Small intestine (tissue), 7 donors: ENCODE measurements around the gene GALK1. TPM values are rescaled to one million over a fixed set of nuclear protein-coding genes. Genes with fewer than 3 reads are reported as not detected.

Experiments
- DNase-seq, 2 donors: peaks; one replicate each; pipeline versions ENCODE4 v3.0.0 to v3.0.0-alpha.2; 2013
- FAIRE-seq: peaks from 2 replicates; lab custom pipeline; 2012; peaks lifted over from hg19 to GRCh38; lab: Jason Lieb, UNC
- H3K27ac ChIP-seq, 3 donors: one replicate each; pipeline ENCODE4 v1.5.1; 2013; ENCODE audit warnings: low read length in 2 of 3, mild to moderate bottlenecking in 2 of 3, control low read depth in 1 of 3, inconsistent platforms in 1 of 3, low read depth in 1 of 3, moderate library complexity in 1 of 3
- H3K27me3 ChIP-seq, 3 donors: one replicate each; pipeline ENCODE4 v1.6.1; 2013; ENCODE audit warnings: low read length in 3 of 3, inconsistent platforms in 1 of 3; ENCODE audit not compliant: control insufficient read depth in 3 of 3, insufficient read depth in 3 of 3
- H3K36me3 ChIP-seq, 3 donors: one replicate each; pipeline ENCODE4 v1.6.1; 2013; ENCODE audit warnings: low read length in 3 of 3, inconsistent platforms in 1 of 3, low read depth in 1 of 3, mild to moderate bottlenecking in 1 of 3, moderate library complexity in 1 of 3; ENCODE audit not compliant: control insufficient read depth in 3 of 3, insufficient read depth in 2 of 3
- H3K4me1 ChIP-seq, 3 donors: one replicate each; pipeline ENCODE4 v1.6.1; 2013; ENCODE audit warnings: low read length in 2 of 3, inconsistent platforms in 1 of 3, low read depth in 1 of 3, mild to moderate bottlenecking in 1 of 3, moderate library complexity in 1 of 3; ENCODE audit not compliant: control insufficient read depth in 3 of 3, insufficient read depth in 2 of 3
- H3K4me3 ChIP-seq, 3 donors: one replicate each; pipeline ENCODE4 v1.5.1; 2013; ENCODE audit warnings: low read length in 3 of 3, control low read depth in 1 of 3, inconsistent platforms in 1 of 3, low read depth in 1 of 3, mild to moderate bottlenecking in 1 of 3, moderate library complexity in 1 of 3
- H3K9me3 ChIP-seq, 2 donors: one replicate each; pipeline ENCODE4 v1.6.1; 2013; ENCODE audit warnings: low read depth in 1 of 2, low read length in 1 of 2; ENCODE audit not compliant: control insufficient read depth in 2 of 2, insufficient read depth in 1 of 2
- WGBS, 3 donors: extraction: QIAGEN DNeasy Blood & Tissue Kit; methylation state at CpG; one replicate each; pipeline ENCODE4 v1.1.7; 2013; 5-methylcytosine and 5-hydroxymethylcytosine counted together
- polyA plus RNA-seq, 4 donors: library from polyadenylated mRNA; stranded (reverse) in 3 of 4; unstranded in 1 of 4; fragments of 200-250 nt in 3 of 4; fragments of 120-200 nt in 1 of 4; gene quantifications; one replicate each; pipeline versions ENCODE4 v1.2.1 to v1.2.3, GENCODE V29; 2013
- donor health status: healthy with polysubstance abuse.
- donor health status: control.
- donor health status: control.
- donor health status: Bipolar disorder and iron deficiency.
- donor health status: healthy.

The GALK1 gene
- polyA plus RNA-seq, 4 donors: 43.4 to 116 (median 81.4) TPM

DNA sequence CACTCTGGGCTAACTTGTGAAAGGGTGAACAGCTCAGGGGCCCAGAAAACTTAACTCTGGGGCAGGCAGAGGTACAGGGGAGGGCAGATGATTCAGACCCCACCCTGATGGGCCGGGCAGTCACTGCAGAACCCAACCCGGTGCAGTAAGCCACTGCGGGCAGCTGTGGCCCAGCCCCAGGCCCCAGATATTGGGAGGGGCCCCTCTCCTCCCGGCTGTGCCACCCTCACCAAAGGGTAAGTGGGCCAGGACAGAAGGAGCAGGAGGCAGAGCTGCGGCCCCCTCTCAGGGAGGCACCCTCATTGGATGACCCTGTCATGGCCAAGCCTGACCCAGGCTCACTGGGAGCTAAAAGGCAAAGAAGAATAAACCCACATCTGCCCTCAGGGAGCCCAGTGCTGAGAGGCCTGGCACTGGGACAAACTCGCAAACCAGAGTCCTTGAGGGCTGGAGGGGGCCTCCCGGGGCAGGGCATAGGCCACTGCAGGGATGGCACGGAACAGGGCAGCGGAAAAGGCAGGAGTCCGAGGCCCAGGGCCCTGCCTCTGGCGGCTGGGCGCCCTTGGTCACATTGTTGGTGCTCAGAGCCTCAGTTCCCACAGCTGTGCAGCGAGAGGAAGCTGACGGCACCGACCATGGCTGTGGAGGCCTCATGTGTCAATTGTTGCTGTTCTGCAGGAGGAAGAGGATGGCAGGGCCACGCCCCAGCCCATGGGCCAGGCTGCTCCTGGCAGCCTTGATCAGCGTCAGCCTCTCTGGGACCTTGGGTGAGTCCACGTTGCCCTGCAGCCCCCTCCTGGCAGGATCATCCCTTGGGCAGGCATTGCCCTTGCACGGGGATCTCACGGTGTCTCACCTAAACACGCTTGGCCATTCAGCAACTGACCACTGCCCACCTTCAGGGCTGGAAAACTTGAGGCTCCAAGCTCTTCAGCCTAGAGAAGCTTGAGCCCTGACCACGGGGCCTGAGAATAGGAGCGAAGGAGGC is 40.7 kb downstream of the GALK1 start:
- Histone ChIP-seq H3K36me3 (peaks cover 2 to 55% (median 15%) of the 10 kb centered on the region in 3 donors), H3K9me3 (no peaks in the 10 kb centered on the region), H3K4me1 (peaks cover 0 to 32% (median 0%) of the 10 kb centered on the region in 3 donors), H3K4me3 (peak overlapping the region in 2 of 3 donors; percentile 9 to 89), H3K27ac (peak overlapping the region; percentile 96 to 99 (median 97)), H3K27me3 (no peaks in the 10 kb centered on the region)
- WGBS, 3 donors: 64 to 74% (median 73%) methylated on average over 20 to 23 of the region's 23 CpGs
- DNase-seq (no peak), FAIRE-seq (no peak)

DNA sequence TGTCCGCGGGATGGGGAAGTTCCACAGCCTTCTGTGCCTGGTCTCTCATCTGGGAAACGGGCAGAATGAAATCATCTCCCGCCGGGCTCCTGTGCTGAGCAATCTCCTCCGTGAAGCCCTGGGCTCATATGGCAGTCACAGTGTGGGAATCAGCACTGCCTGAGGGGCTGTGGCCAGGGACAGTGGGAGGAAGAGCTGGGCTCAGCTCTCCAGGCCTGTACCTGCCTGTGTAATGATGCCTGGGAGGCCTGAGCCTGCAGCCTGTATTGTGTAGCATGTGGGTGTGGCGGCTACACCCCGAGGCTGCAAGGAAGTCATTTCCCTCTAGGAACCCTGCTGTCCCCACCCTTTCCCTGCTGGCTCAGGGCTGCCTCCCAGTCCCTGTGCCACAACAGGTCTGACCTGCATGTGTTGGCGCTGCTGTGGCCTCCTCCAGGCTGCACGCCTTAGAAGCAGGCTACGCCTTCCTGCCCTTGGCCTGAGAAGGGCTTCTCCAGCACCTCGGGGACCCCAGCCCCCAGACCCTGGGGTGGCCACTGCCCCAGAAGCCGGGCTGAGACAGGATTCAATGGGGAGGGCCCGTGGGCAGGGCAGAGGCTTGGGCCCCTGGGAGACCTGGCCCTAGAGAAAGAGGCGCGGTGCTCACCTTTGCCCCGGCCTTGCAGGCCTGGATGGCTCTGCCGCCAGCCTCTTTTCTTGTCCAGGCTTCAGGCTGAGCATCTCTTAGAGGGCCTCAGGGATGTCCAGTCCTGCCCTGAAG is 41.6 kb downstream of the GALK1 start:
- FAIRE-seq (no peak), DNase-seq (peak; percentile 91 to 95)
- peaks cover 0 to 32% (median 0%) of the 10 kb centered on the region in 3 donors for H3K4me1 ChIP-seq
- H3K27me3 ChIP-seq: no peaks in the 10 kb centered on the region
- 16 to 51% (median 42%) methylated on average over 18 of the region's 18 CpGs for WGBS, 3 donors
- peak overlapping the region; percentile 96 to 99 (median 97) for H3K27ac ChIP-seq
- H3K36me3 ChIP-seq: peaks cover 2 to 50% (median 13%) of the 10 kb centered on the region in 3 donors
- peak overlapping the region in 2 of 3 donors; percentile 79 to 89 for H3K4me3 ChIP-seq
- H3K9me3 ChIP-seq: no peaks in the 10 kb centered on the region

DNA sequence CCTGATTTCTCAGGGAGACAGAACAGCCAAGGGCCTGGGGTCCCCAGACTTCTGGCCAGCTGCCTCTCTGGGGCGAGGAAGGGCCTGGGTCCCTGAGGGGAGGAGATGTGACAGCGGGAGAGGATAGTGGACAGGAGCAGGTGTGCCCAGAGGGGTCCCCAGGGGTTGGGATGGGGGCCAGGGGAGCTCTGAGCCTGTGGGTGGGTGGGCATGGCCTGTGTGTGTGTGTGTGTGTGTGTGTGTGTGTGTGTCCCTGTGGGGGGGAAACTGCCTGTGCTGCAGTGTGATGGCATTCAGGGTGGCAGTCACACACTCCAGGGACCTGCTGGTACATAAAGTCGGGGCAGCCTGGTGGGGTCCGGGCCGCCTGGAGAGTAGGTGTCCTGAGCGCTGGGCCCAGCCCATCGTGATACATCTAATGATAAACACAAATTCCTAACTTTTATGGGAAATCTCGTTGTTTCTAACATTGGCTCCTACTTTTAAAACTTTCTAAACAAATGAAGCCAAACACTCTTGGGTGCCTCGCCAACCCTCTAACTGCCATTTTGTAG is 42.4 kb downstream of the GALK1 start:
- peak overlapping the region; percentile 96 to 99 (median 97) for H3K27ac ChIP-seq
- FAIRE-seq (no peak), DNase-seq (no peak)
- peaks cover 2 to 43% (median 9%) of the 10 kb centered on the region in 3 donors for H3K36me3 ChIP-seq
- peak overlapping the region; percentile 18 to 89 (median 79) for H3K4me3 ChIP-seq
- WGBS, 3 donors: 43 to 69% (median 47%) methylated on average over 9 of the region's 9 CpGs
- peaks cover 0 to 2% (median 0%) of the 10 kb centered on the region in 3 donors for H3K27me3 ChIP-seq
- peaks cover 0 to 32% (median 0%) of the 10 kb centered on the region in 3 donors for H3K4me1 ChIP-seq
- H3K9me3 ChIP-seq: no peaks in the 10 kb centered on the region

DNA sequence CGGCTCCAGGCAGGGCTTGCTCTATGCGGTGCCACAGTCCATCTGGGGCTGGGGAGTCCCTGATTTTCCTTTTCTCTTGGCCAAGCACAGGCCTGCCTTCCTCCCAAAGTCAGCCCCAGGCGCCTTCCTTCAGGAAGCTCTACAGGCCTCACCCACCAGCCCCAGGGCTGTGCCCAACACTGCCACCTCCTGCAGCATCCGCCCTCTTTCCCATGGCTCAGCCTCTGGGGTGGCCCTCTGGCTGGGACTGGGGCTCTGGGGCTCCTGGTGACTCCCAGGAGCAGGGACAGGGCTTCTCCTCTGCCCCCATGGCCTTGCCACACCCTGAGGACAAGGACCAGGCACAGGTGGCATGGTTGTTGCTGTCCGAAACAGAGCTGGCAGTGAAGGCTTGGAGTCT is 42.9 kb downstream of the GALK1 start:
- H3K27ac ChIP-seq: peak overlapping the region; percentile 96 to 99 (median 97)
- H3K9me3 ChIP-seq: no peaks in the 10 kb centered on the region
- H3K36me3 ChIP-seq: peaks cover 0 to 37% (median 6%) of the 10 kb centered on the region in 3 donors
- FAIRE-seq (no peak), DNase-seq (peak in 1 of 2 donors; percentile 76)
- peak overlapping the region; percentile 52 to 89 (median 79) for H3K4me3 ChIP-seq
- peaks cover 0 to 32% (median 0%) of the 10 kb centered on the region in 3 donors for H3K4me1 ChIP-seq
- H3K27me3 ChIP-seq: peaks cover 0 to 3% (median 0%) of the 10 kb centered on the region in 3 donors
- 24 to 60% (median 31%) methylated on average over 5 of the region's 5 CpGs for WGBS, 3 donors

DNA sequence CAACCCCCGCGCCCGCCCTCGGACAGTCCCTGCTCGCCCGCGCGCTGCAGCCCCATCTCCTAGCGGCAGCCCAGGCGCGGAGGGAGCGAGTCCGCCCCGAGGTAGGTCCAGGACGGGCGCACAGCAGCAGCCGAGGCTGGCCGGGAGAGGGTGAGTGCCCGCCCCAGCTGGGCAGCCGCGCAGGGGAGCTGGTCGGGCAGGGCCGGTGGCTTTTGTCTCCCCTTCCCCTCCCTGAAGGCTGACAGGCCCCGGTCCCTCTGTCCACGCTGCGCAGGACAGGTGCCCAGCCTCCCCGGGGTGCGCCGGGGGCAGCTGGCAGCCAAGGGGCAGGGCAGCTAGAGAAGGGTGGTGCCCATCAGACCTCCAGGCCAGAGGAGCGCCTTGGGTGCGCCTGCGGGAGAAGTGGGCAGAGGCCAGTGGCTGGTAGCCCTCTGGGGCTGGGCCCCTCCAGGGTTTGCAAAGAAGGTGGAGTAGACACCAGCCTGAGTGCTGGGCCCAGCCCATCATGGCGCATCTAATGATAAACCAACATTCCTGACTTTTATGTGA is 43.5 kb downstream of the GALK1 start:
- WGBS, 3 donors: 6 to 16% (median 11%) methylated on average over 24 to 33 of the region's 33 CpGs
- H3K27ac ChIP-seq: peak overlapping the region; percentile 96 to 99 (median 97)

DNA sequence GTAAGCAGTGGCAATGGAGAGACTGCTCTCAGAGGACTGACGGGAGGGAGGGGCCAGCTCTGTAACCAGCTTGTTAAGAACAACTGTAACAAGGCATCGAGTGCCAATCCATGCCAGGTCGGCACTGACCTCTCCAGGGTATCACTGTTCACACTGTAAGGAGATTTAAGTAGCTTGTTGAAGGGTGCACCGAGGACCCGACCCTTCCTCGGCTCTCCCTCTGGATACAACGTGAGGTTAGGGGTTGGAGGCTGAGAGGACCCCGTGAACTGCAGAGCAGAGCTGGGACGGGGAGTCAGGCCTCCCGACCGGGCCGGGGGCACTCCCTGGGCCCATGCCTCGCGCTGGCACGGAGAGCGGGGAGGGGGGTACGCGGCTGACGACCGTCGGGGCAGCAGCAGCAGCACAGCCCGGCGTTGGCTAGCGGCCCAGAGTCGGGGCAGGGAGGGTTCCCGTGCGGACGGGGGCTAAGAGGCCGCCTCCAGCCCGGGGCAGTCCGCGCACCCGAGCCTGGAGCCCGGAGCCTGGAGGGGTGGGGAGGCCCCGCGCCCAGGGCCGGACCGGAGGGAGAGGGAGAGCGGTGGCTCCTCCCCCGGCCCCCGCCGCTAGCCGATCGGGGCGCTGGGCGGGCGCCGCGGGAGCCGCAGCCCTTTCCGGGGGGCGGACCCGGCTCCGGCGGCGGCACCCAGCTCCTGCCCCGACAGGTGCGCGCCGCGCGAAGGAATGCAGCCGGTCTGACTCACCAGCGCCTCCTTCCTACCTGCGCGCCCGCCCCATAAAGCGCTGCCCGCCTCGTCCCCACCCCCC is 44.1 kb downstream of the GALK1 start, which contains the start of gene ITGB4:
TSS of gene ITGB4 (plus strand) at position 804 of the 807 bp plus-strand sequence. CDS start 3,245 bp downstream, outside the sequence.
- FAIRE-seq (no peak), DNase-seq (peak; percentile 92 to 94)
- WGBS, 3 donors: 2% methylated on average over 28 to 70 of the region's 70 CpGs
- H3K4me1 ChIP-seq: peaks cover 0 to 32% (median 0%) of the 10 kb centered on the region in 3 donors
- peak within 1 kb of the TSS; percentile 52 to 89 (median 79) for H3K4me3 ChIP-seq
- peak within 1 kb of the TSS; percentile 96 to 99 (median 97) for H3K27ac ChIP-seq
- no peaks in the 10 kb centered on the region for H3K9me3 ChIP-seq
- H3K36me3 ChIP-seq: peaks cover 0 to 25% (median 6%) of the 10 kb centered on the region in 3 donors
- H3K27me3 ChIP-seq: peaks cover 0 to 5% (median 0%) of the 10 kb centered on the region in 3 donors

More for the DNA sequence above, 43.5 kb downstream of the GALK1 start:
- Histone ChIP-seq H3K4me3 (peak overlapping the region; percentile 52 to 89 (median 79)), H3K36me3 (peaks cover 0 to 32% (median 6%) of the 10 kb centered on the region in 3 donors), H3K9me3 (no peaks in the 10 kb centered on the region), H3K4me1 (peaks cover 0 to 32% (median 0%) of the 10 kb centered on the region in 3 donors), H3K27me3 (peaks cover 0 to 3% (median 0%) of the 10 kb centered on the region in 3 donors)
- DNase-seq: peak in 1 of 2 donors; percentile 62
- FAIRE-seq: no peak

DNA sequence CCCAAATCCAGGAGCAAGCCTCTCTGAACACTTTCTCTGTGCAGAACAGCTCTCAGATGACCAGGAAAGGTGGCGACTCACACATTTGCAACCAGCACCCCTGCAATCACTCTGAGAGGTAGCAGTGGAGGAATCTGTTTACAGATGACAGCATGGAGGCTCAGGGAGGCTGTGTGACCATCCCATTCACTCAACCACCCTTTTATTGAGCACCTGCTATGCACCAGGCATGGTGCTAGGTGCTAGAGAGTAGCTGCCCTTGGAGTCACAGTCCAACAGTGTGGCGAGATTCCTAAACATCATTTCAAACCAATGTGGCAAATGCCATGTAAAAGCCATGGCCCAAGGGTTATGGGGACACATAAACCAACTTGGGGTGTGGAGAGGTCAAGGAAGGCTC is 45.3 kb downstream of the GALK1 start:
- Histone ChIP-seq H3K36me3 (peaks cover 0 to 14% (median 0%) of the 10 kb centered on the region in 3 donors), H3K27ac (no peak overlapping the region), H3K4me1 (peaks cover 0 to 32% (median 0%) of the 10 kb centered on the region in 3 donors), H3K9me3 (no peaks in the 10 kb centered on the region), H3K27me3 (peaks cover 0 to 5% (median 0%) of the 10 kb centered on the region in 3 donors), H3K4me3 (no peak overlapping the region)
- FAIRE-seq (no peak), DNase-seq (no peak)
- 89 to 98% (median 93%) methylated on average over 2 of the region's 2 CpGs for WGBS, 3 donors
